Gastrocnemius medialis (tissue), 4 donors: Measurements from ENCODE around the gene KCNJ9. TPM values are rescaled to one million over a fixed set of nuclear protein-coding genes. Genes with fewer than 3 reads are reported as not detected.

ENCODE experiments used
- ATAC-seq, 2 donors: fragments of 150-250 bp; one replicate each; pipeline ENCODE4 v1.9.1; 2016
- DNase-seq, 2 donors: peaks; one replicate each; pipeline ENCODE4 v3.0.0-alpha.2; 2019
- H3K27ac ChIP-seq, 4 donors: fragments of 200-600 bp; sonication (generic); 1 replicate in 1 of 4; 2 replicates in 3 of 4; pipeline ENCODE4 v1.5.1; 2016 to 2018; ENCODE audit warnings: mild to moderate bottlenecking in 2 of 4, moderate library complexity in 1 of 4
- H3K27me3 ChIP-seq, 3 donors: fragments of 200-600 bp; sonication (generic) in 2 of 3; 1 replicate in 1 of 3; 2 replicates in 2 of 3; pipeline versions ENCODE4 v1.5.1 to v1.6.0; 2016 to 2019; ENCODE audit warnings: mild to moderate bottlenecking in 1 of 3, moderate library complexity in 1 of 3
- H3K36me3 ChIP-seq, 2 donors: fragments of 200-600 bp; sonication (generic) in 1 of 2; one replicate each; pipeline ENCODE4 v1.5.1; 2017 to 2018
- H3K4me1 ChIP-seq, 2 donors: fragments of 200-600 bp; sonication (generic) in 1 of 2; one replicate each; pipeline ENCODE4 v1.5.1; 2016 to 2017; ENCODE audit warnings: mild to moderate bottlenecking in 2 of 2
- H3K4me3 ChIP-seq, 4 donors: fragments of 200-600 bp; sonication (generic) in 3 of 4; 1 replicate in 1 of 4; 2 replicates in 3 of 4; pipeline ENCODE4 v1.5.1; 2016 to 2019; ENCODE audit warnings: mild to moderate bottlenecking in 2 of 4
- H3K9me3 ChIP-seq, 3 donors: fragments of 200-600 bp; sonication (generic) in 2 of 3; 1 replicate in 1 of 3; 2 replicates in 2 of 3; pipeline ENCODE4 v1.5.1; 2016 to 2019
- CTCF ChIP-seq, 5 experiments: fragments of 450-650 bp in 3 of 5; fragments of 200-600 bp in 2 of 5; sonication (generic) in 2 of 5; IDR thresholded peaks in 4 of 5; conservative IDR thresholded peaks in 1 of 5; 1 replicate in 4 of 5; 2 replicates in 1 of 5; pipeline ENCODE4 v1.5.1; 2016 to 2019; ENCODE audit warnings: antibody characterized with exemption in 5 of 5, mild to moderate bottlenecking in 3 of 5, moderate library complexity in 3 of 5
- POLR2A ChIP-seq, 2 donors: fragments of 450-650 bp; IDR thresholded peaks; one replicate each; pipeline ENCODE4 v1.6.1; 2017; ENCODE audit warnings: antibody characterized with exemption in 2 of 2, mild to moderate bottlenecking in 2 of 2, moderate library complexity in 2 of 2
- in situ Hi-C, 4 donors: fragments of 200-750 bp; cut with MboI; loops; one replicate each; pipeline versions ENCODE4 v1.15.0 to v1.8.0; 2017; ENCODE audit warnings: low sequenced_read_pairs in 4 of 4
- intact Hi-C: fragments of 100-400 bp; cut with DNase I; formaldehyde crosslinking; loops from one replicate; pipeline ENCODE4 v1.15.1; 2023; ENCODE audit warnings: low total_unique reads
- total RNA-seq, 4 donors: library from RNA; depleted of rRNA; stranded (reverse); fragments of >200 nt; gene quantifications; one replicate each; pipeline versions ENCODE4 v1.1.0 to v1.2.3, GENCODE V29; 2016

KCNJ9 gene
- total RNA-seq, 4 donors from 2014 or later = not detected

GRCh38 chr1:160050619-160051018 is 30.7 kb upstream of the KCNJ9 start:
- H3K9me3 ChIP-seq = no peaks in the 10 kb centered on the region
- TF ChIP-seq CTCF (IDR thresholded peaks at IDR 0.05 in 4 of 5, conservative IDR thresholded peaks at IDR 0.05 in 1 of 5) (no peak), POLR2A (IDR thresholded peaks at IDR 0.05) (no peak)

GRCh38 chr1:160052936-160053335 is 28.4 kb upstream of the KCNJ9 start:
- no peaks in the 10 kb centered on the region for H3K9me3 ChIP-seq
- in situ Hi-C loops (no loop called here), intact Hi-C loops (no loop called here)
- DNase-seq (no peak), ATAC-seq (no peak)
- H3K27me3 ChIP-seq = no peaks in the 10 kb centered on the region
- no peak for TF ChIP-seq CTCF (IDR thresholded peaks at IDR 0.05 in 4 of 5, conservative IDR thresholded peaks at IDR 0.05 in 1 of 5)
- TF ChIP-seq POLR2A (IDR thresholded peaks at IDR 0.05) = no peak
- no peaks in the 10 kb centered on the region for H3K36me3 ChIP-seq
- H3K27ac ChIP-seq = no peak overlapping the region
- H3K4me1 ChIP-seq = no peaks in the 10 kb centered on the region
- H3K4me3 ChIP-seq = no peak overlapping the region

More at GRCh38 chr1:160050619-160051018, 30.7 kb upstream of the KCNJ9 start:
- ATAC-seq = no peak
- Histone ChIP-seq H3K36me3 (no peaks in the 10 kb centered on the region), H3K27ac (no peak overlapping the region), H3K4me1 (peaks cover 0 to 6% of the 10 kb centered on the region in 2 donors), H3K27me3 (no peaks in the 10 kb centered on the region), H3K4me3 (no peak overlapping the region)
- intact Hi-C loops = no loop called here
- DNase-seq = no peak
- in situ Hi-C loops = no loop called here

- no peak for ATAC-seq
- no peaks in the 10 kb centered on the region for H3K36me3 ChIP-seq
- H3K4me3 ChIP-seq = no peak overlapping the region
- TF ChIP-seq CTCF (IDR thresholded peaks at IDR 0.05 in 4 of 5, conservative IDR thresholded peaks at IDR 0.05 in 1 of 5) (no peak), POLR2A (IDR thresholded peaks at IDR 0.05) (no peak)
- no peaks in the 10 kb centered on the region for H3K9me3 ChIP-seq
- intact Hi-C loops (no loop called here), in situ Hi-C loops (no loop called here)
- H3K4me1 ChIP-seq = no peaks in the 10 kb centered on the region
- H3K27me3 ChIP-seq = no peaks in the 10 kb centered on the region
- H3K27ac ChIP-seq = no peak overlapping the region
- DNase-seq = no peak
Observed at GRCh38 chr1:160053548-160054365, 27.6 kb upstream of the KCNJ9 start.

GRCh38 chr1:160056648-160057169 is 24.6 kb upstream of the KCNJ9 start:
- ATAC-seq (no peak), DNase-seq (no peak)
- intact Hi-C loops = no loop called here
- Histone ChIP-seq H3K27me3 (no peaks in the 10 kb centered on the region), H3K4me3 (no peak overlapping the region), H3K36me3 (no peaks in the 10 kb centered on the region), H3K4me1 (no peaks in the 10 kb centered on the region), H3K27ac (no peak overlapping the region), H3K9me3 (no peaks in the 10 kb centered on the region)
- TF ChIP-seq CTCF (IDR thresholded peaks at IDR 0.05 in 4 of 5, conservative IDR thresholded peaks at IDR 0.05 in 1 of 5) (no peak), POLR2A (IDR thresholded peaks at IDR 0.05) (no peak)
- in situ Hi-C loops = no loop called here
